Measurements from ENCODE around the gene USP37. TPM values are rescaled to one million over a fixed set of nuclear protein-coding genes. Genes with fewer than 3 reads are reported as not detected.

Gene USP37
- total and polyA plus RNA-seq, 2 of the 4 experiments (the other 2 are of a cell fraction), result 1.6 to 6.5 TPM

DNA sequence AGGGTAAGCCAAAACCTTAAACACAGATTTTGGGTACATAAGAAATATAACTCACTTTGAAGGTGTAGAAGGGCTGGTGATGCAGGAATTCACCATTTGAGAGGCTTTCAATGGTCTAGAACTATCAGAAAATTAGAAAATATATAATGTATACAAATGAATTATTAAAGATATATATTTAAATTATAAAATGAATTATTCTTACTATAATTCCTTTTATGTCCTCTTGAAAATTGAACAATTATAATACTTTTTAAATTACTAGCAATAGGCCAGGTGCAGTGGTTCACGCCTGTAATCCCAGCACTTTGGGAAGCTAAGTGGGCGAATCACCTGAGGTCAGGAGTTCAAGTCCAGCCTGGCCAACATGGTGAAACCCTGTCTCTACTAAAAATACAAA, 88.6 kb downstream of the USP37 start:
- ChIA-PET POLR2A (ENCODE audit: unreplicated experiment) (no interaction called here), CTCF (no interaction called here)
- H3K23ac ChIP-seq (ENCODE audit: low read depth, low read length), result no peak overlapping the region
- H3K4me2 ChIP-seq (ENCODE audit: low read depth, low read length), result no peak overlapping the region
- no peak overlapping the region for H3K18ac ChIP-seq (ENCODE audit: low read depth, low read length)
- H3K56ac ChIP-seq (ENCODE audit: extremely low read depth, insufficient read depth, low read length), result no peak overlapping the region
- no peak overlapping the region for H4K91ac ChIP-seq (ENCODE audit: insufficient read depth, low read depth, low read length)
- dilution Hi-C loops (cut with HindIII; ENCODE audit: low sequenced_read_pairs, unreplicated experiment) (no loop called here), intact Hi-C loops (cut with micrococcal nuclease) (loop anchor here (10.0 kb wide), 1 partner anchor 165 kb away; no protein-coding TSS in a partner anchor), in situ Hi-C loops (cut with MboI; ENCODE audit: low sequenced_read_pairs) (no loop called here)
- no peaks in the 10 kb centered on the region for H3K9me1 ChIP-seq (ENCODE audit: insufficient read depth, low read length)
- no CpG with 5 or more reads among the region's 2 CpGs for WGBS, 2 experiments (ENCODE audit: extremely low coverage in 2 of 2, insufficient read length in 1 of 2)
- no peak overlapping the region for H2AK9ac ChIP-seq (replicated peaks; ENCODE audit: low read depth, low read length, poor library complexity)
- no peaks in the 10 kb centered on the region for H4K20me1 ChIP-seq (ENCODE audit: insufficient read depth, low read length)
- H3K36me3 ChIP-seq (ENCODE audit: control insufficient read depth, insufficient read depth, low read length), result peaks cover 5% of the 10 kb centered on the region; the same call in 1 of the 2 replicates
- no peaks in the 10 kb centered on the region for H3K27me3 ChIP-seq (ENCODE audit: control insufficient read depth, insufficient read depth, low read length)
- H2AFZ ChIP-seq (replicated peaks; ENCODE audit: low read length, poor library complexity), result no peak overlapping the region
- no peak overlapping the region for H2BK5ac ChIP-seq (ENCODE audit: low read depth, low read length, poor library complexity, severe bottlenecking)
- H3K9me3 ChIP-seq (ENCODE audit: control insufficient read depth, insufficient read depth, low read length), result no peaks in the 10 kb centered on the region
- no peak overlapping the region for H3K4ac ChIP-seq (ENCODE audit: low read depth, low read length)
- DNase-seq, result no peak
- H2BK20ac ChIP-seq (ENCODE audit: low read depth, low read length), result no peak overlapping the region
- TF ChIP-seq, protein P1, sequence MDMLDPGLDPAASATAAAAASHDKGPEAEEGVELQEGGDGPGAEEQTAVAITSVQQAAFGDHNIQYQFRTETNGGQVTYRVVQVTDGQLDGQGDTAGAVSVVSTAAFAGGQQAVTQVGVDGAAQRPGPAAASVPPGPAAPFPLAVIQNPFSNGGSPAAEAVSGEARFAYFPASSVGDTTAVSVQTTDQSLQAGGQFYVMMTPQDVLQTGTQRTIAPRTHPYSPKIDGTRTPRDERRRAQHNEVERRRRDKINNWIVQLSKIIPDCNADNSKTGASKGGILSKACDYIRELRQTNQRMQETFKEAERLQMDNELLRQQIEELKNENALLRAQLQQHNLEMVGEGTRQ (IDR thresholded peaks at IDR 0.05; ENCODE audit: low read depth, low read length), result no peak
- TF ChIP-seq SMC3 (IDR thresholded peaks at IDR 0.05; ENCODE audit: low read depth, low read length), result no peak
- TF ChIP-seq FOS (IDR thresholded peaks at IDR 0.05; ENCODE audit: low read depth, low read length), result no peak
- no peak for TF ChIP-seq MAZ (IDR thresholded peaks at IDR 0.05; ENCODE audit: borderline replicate concordance, low read depth, low read length)
- no peak overlapping the region for H2AK5ac ChIP-seq (ENCODE audit: low read depth, low read length)
- peaks cover 3% of the 10 kb centered on the region; the same call in 1 of the 2 replicates for H3K4me1 ChIP-seq (ENCODE audit: control insufficient read depth, insufficient read depth, low read length)
- H4K8ac ChIP-seq (ENCODE audit: low read depth in 2 of 2, low read length in 2 of 2), result no peak overlapping the region
- no peak overlapping the region for H3K9ac ChIP-seq (ENCODE audit: low read depth, low read length)
- no TSS peak for BruUV-seq (replicated peaks)
- H2BK15ac ChIP-seq (ENCODE audit: low read depth, low read length), result no peak overlapping the region
- H3K27ac ChIP-seq (ENCODE audit: insufficient read depth, low read length), result no peak overlapping the region
- H2BK120ac ChIP-seq (ENCODE audit: low read depth, low read length), result no peak overlapping the region
- no peak overlapping the region for H3K14ac ChIP-seq (replicated peaks; ENCODE audit: low read depth, low read length)
- no peak overlapping the region for H4K5ac ChIP-seq (ENCODE audit: low read depth, low read length)
- H3K4me3 ChIP-seq (ENCODE audit: insufficient read depth, low read depth, low read length), result no peak overlapping the region
- ATAC-seq (ENCODE audit: low read depth), result no peak
- peaks cover 2 to 3% of the 10 kb centered on the region in 2 experiments; a peak in 2 of 4 replicates for H3K79me1 ChIP-seq (ENCODE audit: low read depth in 1 of 2, low read length in 2 of 2)

Data from IMR-90 (cell line).